NB4 (cell line): ENCODE data around the gene ZNF783.
"Not testable (repeated sequence)": the region's sequence is repeated elsewhere in the genome, so short reads cannot be mapped to it uniquely, and the experiment has no call there.

Experiments
- DNase-seq: peaks from one replicate; pipeline ENCODE4 v3.0.0; 2010; ENCODE audit warnings: low read depth
- H3K4me3 ChIP-seq: one replicate; pipeline ENCODE4 v1.5.1; 2011; ENCODE audit warnings: mild to moderate bottlenecking, low read depth, low read length, moderate library complexity
- MYC ChIP-seq: IDR thresholded peaks from 2 replicates; pipeline ENCODE4 v1.6.1; 2011; ENCODE audit warnings: low read depth, low read length
- POLR2A ChIP-seq: IDR thresholded peaks from 2 replicates; pipeline ENCODE4 v1.6.1; 2011; ENCODE audit warnings: mild to moderate bottlenecking; ENCODE audit not compliant: insufficient read length; ENCODE audit errors: extremely low read depth
- TF ChIP-seq, protein P1 (sequence below): IDR thresholded peaks from one replicate; pipeline ENCODE4 v1.5.1; 2012; ENCODE audit warnings: low read depth, low read length
- TF ChIP-seq, protein P2 (sequence below): IDR thresholded peaks from 2 replicates; pipeline ENCODE4 v1.6.1; 2011; ENCODE audit warnings: low read depth, low read length

The ZNF783 gene

DNA sequence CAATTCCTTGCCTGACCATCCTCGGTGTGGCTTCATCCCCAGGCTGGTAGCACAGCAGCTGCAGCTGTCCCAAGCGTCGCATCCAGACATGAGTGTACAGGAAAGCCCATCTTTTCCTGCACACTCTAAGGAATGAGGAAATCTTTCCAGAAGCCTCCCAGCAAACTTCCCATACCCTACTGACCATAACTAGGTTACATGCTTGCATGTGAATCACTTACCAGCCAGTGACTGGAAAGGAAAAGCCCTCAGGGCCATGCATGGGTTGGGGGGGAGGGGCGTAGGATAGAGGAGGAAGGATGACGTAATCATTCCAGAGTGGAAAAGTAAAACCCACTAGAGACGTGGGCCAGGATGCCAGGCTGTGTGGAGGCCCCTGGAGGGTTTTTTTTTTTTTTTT is 41.5 kb upstream of the ZNF783 start:
- no peak overlapping the region for H3K4me3 ChIP-seq
- TF ChIP-seq POLR2A (no peak), MYC (no peak)
- TF ChIP-seq, protein P1, sequence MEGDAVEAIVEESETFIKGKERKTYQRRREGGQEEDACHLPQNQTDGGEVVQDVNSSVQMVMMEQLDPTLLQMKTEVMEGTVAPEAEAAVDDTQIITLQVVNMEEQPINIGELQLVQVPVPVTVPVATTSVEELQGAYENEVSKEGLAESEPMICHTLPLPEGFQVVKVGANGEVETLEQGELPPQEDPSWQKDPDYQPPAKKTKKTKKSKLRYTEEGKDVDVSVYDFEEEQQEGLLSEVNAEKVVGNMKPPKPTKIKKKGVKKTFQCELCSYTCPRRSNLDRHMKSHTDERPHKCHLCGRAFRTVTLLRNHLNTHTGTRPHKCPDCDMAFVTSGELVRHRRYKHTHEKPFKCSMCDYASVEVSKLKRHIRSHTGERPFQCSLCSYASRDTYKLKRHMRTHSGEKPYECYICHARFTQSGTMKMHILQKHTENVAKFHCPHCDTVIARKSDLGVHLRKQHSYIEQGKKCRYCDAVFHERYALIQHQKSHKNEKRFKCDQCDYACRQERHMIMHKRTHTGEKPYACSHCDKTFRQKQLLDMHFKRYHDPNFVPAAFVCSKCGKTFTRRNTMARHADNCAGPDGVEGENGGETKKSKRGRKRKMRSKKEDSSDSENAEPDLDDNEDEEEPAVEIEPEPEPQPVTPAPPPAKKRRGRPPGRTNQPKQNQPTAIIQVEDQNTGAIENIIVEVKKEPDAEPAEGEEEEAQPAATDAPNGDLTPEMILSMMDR: no peak
- no peak for DNase-seq

- TF ChIP-seq MYC: no peak
- TF ChIP-seq, protein P1: no peak
- no peak for TF ChIP-seq POLR2A
- TF ChIP-seq, protein P2, sequence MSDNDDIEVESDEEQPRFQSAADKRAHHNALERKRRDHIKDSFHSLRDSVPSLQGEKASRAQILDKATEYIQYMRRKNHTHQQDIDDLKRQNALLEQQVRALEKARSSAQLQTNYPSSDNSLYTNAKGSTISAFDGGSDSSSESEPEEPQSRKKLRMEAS: no peak
- no peak overlapping the region for H3K4me3 ChIP-seq
- no peak for DNase-seq
Measured at GRCh38 chr7:149223176-149223575, 38.8 kb upstream of the ZNF783 start.

- TF ChIP-seq, protein P2: no peak
- TF ChIP-seq, protein P1: no peak
- no peak for TF ChIP-seq MYC
- TF ChIP-seq POLR2A: no peak
- no peak overlapping the region for H3K4me3 ChIP-seq
- no peak for DNase-seq
Measured at GRCh38 chr7:149223761-149224160, 38.2 kb upstream of the ZNF783 start.

GRCh38 chr7:149224352-149224751 is 37.6 kb upstream of the ZNF783 start:
- TF ChIP-seq MYC (no peak), POLR2A (no peak)
- TF ChIP-seq, protein P1: no peak
- H3K4me3 ChIP-seq: no peak overlapping the region
- no peak for DNase-seq

GRCh38 chr7:149225106-149225505 is 36.9 kb upstream of the ZNF783 start:
- H3K4me3 ChIP-seq: no peak overlapping the region
- TF ChIP-seq, protein P2: no peak
- no peak for TF ChIP-seq POLR2A
- TF ChIP-seq MYC: no peak
- TF ChIP-seq, protein P1: no peak
- DNase-seq: no peak

DNA sequence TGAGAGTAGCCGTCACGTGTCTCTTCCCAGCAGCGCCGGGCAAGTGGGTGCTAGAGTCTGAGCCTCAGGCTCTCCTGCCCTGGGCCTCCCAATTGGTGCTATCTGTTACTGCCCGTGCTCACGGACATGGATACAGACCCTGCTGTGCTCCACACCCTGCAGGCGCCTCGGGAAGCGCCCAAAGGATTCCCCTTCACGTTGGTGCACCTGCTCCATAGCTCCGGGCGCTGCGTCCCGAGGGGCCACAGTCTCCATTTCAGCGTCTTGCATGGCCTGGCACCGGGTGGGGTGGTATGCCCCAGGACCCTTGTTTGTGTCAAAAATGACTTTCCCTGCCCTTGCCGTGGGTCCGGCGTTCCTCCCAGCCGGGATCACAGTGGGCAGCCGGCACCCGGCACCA is 36.3 kb upstream of the ZNF783 start:
- TF ChIP-seq, protein P1: no peak
- TF ChIP-seq POLR2A (no peak), MYC (no peak)
- TF ChIP-seq, protein P2: no peak
- no peak overlapping the region for H3K4me3 ChIP-seq
- DNase-seq: no peak

DNA sequence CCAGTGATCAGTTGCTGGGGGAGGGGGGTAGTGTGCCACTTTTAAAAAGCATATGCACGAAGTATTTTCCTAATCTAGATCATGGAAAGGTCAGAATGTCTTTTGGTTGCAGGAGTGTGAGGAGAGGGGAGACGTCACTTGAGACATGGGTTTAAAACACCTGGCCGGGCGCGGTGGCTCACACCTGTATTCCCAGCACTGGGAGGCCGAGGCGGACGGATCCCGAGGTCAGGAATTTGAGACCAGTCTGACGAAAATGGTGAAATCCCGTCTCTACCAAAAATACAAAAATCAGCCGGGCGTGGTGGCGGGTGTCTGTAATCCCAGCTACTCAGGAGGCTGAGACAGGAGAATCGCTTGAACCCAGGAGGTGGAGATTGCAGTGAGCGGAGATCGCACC is 35.6 kb upstream of the ZNF783 start:
- H3K4me3 ChIP-seq: not testable (repeated sequence)

More for the DNA sequence above, 35.6 kb upstream of the ZNF783 start:
- not testable (repeated sequence) for DNase-seq
